ENCODE data around the gene ACBD6. TPM values are rescaled to one million over a fixed set of nuclear protein-coding genes. Genes with fewer than 3 reads are reported as not detected.

The ACBD6 gene, protein sequence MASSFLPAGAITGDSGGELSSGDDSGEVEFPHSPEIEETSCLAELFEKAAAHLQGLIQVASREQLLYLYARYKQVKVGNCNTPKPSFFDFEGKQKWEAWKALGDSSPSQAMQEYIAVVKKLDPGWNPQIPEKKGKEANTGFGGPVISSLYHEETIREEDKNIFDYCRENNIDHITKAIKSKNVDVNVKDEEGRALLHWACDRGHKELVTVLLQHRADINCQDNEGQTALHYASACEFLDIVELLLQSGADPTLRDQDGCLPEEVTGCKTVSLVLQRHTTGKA
- total RNA-seq: 54.2 and 68.2 TPM in 2 replicates

DNA sequence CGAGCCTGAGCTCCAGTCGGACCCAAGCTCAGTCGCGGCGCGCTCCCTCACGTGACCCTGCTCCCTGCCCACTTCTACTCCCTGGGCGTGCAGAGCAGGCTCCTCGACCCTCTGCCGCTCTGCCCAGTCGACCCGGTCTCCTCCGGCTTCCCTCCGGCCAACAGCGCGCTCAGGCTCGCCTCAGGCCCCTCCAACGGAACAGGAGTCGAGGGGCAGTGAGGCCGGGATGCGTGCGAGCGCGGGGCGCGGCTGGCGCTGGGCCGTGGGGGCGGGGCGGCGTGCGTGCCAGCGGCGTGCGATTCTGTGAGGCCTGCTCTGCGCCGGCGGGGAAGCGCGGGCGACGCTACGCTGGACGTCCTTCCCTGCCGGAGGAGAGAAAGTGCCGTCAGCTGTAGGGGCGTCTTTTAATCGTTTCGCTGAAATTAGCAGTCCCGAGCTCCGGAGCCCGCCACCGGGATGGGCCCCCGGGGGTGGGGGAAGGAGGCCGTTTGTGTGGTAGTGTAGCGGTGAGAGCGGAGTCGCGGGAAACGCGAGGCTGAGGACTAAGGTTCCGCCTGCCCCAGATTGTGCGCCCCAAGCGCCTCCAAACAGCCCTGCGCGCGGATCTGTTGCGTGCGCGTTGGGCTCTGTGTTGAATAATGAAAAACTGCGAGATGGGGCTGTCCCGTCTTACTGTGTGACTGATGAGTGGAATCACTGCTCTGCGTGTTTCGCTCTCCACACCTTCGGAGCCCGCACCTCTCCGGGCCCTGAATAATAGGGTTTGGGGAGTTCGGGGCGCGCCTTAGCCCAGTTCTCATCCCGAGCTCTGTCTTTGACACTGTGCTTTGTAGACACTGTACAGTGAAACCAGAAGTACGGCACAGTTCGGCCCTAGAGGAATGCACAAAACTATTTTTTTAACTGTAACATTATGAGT is at the start of gene ACBD6:
TSS of gene ACBD6 (minus strand) at position 217 of the 919 bp plus-strand sequence. CDS start 311 bp downstream, outside the sequence.

Other genes starting within 250 kb of the ACBD6 start
- gene OVAAL, start 56.4 kb upstream of the ACBD6 start, total RNA-seq: not detected in 2 replicates
- 15.8 and 18.8 TPM in 2 replicates for gene XPR1, start 129.4 kb upstream of the ACBD6 start, total RNA-seq

Data from mammary microvascular endothelial cell (primary cell).